Epithelial cell of proximal tubule (primary cell): ENCODE measurements around the gene CYBRD1. TPM values are rescaled to one million over a fixed set of nuclear protein-coding genes. Genes with fewer than 3 reads are reported as not detected.

Experiments used
- DNase-seq: peaks from one replicate; pipeline ENCODE4 v3.0.0-alpha.2; 2011; ENCODE audit warnings: low read depth
- H3K4me3 ChIP-seq: 2 replicates; pipeline ENCODE4 v1.5.1; 2011; ENCODE audit warnings: low read depth, mild to moderate bottlenecking, low read length
- CTCF ChIP-seq: conservative IDR thresholded peaks from 2 replicates; pipeline ENCODE4 v1.5.1; 2012; ENCODE audit warnings: low read depth, mild to moderate bottlenecking, low read length
- total RNA-seq: library from RNA; depleted of rRNA; stranded (reverse); fragments of >200 nt; gene quantifications from 2 replicates; pipeline ENCODE4 v1.2.3, GENCODE V29; 2015

Gene CYBRD1, protein sequence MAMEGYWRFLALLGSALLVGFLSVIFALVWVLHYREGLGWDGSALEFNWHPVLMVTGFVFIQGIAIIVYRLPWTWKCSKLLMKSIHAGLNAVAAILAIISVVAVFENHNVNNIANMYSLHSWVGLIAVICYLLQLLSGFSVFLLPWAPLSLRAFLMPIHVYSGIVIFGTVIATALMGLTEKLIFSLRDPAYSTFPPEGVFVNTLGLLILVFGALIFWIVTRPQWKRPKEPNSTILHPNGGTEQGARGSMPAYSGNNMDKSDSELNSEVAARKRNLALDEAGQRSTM
- 2.5 and 5.1 TPM in 2 replicates for total RNA-seq

GRCh38 chr2:171522052-171522787, at the start of gene CYBRD1:
Gene CYBRD1, plus strand, starts transcription at chr2:171522474. Its CDS starts 72 bp downstream, at chr2:171522546.
- TF ChIP-seq CTCF: no peak
- peak within 1 kb of the TSS; percentile 64 for H3K4me3 ChIP-seq
- no peak for DNase-seq

- TF ChIP-seq CTCF: no peak
- no peak for DNase-seq
- no peak overlapping the region for H3K4me3 ChIP-seq
Measured at GRCh38 chr2:171475979-171476378, 46.3 kb upstream of the CYBRD1 start.

DNA sequence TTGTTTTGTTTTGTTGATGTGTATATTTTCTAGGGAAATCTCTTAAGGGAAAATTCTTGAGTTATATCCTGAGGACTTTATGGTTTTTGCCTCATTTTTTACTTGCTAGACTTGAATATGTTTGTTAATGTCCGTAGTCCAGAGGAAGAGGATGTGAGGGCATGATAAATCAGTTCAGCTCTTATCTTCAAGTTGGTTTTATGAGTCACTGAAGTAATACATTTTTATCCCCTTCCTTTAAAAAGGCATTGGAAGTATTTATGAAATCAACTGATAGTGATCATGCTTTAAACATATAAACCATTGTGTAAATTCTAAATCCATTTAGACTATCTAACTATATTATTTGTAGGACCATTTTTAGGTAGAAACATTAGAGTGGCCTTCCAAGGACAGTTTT, 43.9 kb upstream of the CYBRD1 start:
- no peak for DNase-seq
- no peak overlapping the region for H3K4me3 ChIP-seq
- no peak for TF ChIP-seq CTCF

- no peak for TF ChIP-seq CTCF
- no peak overlapping the region for H3K4me3 ChIP-seq
- no peak for DNase-seq
Measured at GRCh38 chr2:171479154-171479814, 43.0 kb upstream of the CYBRD1 start.

GRCh38 chr2:171480908-171481307, 41.4 kb upstream of the CYBRD1 start:
- DNase-seq: no peak
- H3K4me3 ChIP-seq: no peak overlapping the region
- TF ChIP-seq CTCF: no peak

GRCh38 chr2:171482308-171482707, 40.0 kb upstream of the CYBRD1 start:
- no peak for DNase-seq
- TF ChIP-seq CTCF: no peak
- no peak overlapping the region for H3K4me3 ChIP-seq
